GM18870 (cell line): Measurements from ENCODE around the gene TRIP13.
"Not testable (repeated sequence)": the region's sequence is repeated elsewhere in the genome, so short reads cannot be mapped to it uniquely, and the experiment has no call there.

Source experiments
- ATAC-seq: cut with Tn5 transposase; IDR thresholded peaks from one replicate; pipeline ENCODE4 v1.9.1; 2021; ENCODE audit warnings: moderate library complexity; ENCODE audit not compliant: unreplicated experiment

TRIP13 gene, protein sequence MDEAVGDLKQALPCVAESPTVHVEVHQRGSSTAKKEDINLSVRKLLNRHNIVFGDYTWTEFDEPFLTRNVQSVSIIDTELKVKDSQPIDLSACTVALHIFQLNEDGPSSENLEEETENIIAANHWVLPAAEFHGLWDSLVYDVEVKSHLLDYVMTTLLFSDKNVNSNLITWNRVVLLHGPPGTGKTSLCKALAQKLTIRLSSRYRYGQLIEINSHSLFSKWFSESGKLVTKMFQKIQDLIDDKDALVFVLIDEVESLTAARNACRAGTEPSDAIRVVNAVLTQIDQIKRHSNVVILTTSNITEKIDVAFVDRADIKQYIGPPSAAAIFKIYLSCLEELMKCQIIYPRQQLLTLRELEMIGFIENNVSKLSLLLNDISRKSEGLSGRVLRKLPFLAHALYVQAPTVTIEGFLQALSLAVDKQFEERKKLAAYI

GRCh38 chr5:892394-893136, at the start of gene TRIP13, which contains the start of gene BRD9:
Gene TRIP13 (plus strand): TSS chr5:892884. CDS start chr5:892999, 115 bp downstream.
Gene BRD9 (minus strand): TSS chr5:892801. CDS start chr5:892657, 144 bp downstream.
- ATAC-seq = peak; percentile 84

DNA sequence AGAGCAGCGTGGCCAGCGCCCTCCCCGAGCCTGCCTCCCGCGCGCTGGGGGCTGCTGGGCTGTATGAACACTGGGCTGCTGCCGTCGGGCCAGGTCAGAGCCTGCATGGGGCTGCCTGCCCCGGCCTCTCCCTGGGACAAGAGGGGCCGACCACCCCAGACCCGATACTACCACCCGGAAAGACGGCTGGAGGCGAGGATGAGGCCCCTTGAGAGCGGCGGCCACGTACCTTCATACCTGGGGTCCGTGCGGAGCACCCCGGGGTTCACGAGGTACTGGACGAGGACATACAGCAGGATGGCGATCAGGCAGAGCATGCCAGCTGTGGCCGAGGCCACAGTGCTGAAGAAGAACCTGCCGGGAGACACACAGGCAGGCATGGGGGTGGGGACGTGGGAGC, 49.3 kb upstream of the TRIP13 start:
- ATAC-seq = not testable (repeated sequence)

DNA sequence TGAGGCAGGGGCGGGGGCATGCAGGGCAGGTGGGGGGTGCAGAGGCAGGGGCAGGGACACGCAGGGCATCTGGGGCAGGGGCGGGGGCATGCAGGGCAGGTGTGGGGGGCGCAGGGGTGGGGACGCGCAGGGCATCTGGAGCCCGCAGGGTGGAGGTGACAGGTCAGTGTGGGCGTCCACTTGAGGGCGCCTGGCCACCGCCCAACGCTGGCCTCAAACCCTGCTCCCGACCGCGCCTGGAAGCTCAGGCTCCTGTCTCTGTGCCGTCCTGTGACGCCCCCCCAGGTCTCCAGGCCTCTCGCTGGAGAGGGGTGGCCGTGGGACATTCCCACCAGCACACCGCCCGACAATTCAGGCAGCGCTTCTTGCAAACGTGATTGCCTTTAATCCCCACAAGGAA, 48.8 kb upstream of the TRIP13 start:
- not testable (repeated sequence) for ATAC-seq

DNA sequence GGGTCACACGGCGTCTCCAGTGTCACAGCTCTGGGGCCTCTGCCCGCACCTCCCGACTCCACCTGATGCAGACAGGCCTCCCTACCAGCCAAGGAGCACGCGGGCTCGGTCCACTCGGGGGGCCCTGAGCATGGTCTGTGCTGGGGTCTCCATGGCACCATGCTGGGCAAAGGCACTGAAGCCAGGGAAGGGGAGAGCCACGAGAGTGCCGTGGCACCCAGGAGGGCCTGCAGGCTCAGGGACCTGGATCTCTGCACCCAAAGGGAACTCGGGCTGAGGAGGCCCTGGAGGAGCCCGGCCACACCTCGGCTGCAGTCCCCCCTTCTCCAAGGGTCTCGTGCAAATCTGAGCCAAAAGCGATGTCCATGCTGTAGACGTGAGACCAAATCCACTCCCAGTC, 48.3 kb upstream of the TRIP13 start:
- ATAC-seq = not testable (repeated sequence)

DNA sequence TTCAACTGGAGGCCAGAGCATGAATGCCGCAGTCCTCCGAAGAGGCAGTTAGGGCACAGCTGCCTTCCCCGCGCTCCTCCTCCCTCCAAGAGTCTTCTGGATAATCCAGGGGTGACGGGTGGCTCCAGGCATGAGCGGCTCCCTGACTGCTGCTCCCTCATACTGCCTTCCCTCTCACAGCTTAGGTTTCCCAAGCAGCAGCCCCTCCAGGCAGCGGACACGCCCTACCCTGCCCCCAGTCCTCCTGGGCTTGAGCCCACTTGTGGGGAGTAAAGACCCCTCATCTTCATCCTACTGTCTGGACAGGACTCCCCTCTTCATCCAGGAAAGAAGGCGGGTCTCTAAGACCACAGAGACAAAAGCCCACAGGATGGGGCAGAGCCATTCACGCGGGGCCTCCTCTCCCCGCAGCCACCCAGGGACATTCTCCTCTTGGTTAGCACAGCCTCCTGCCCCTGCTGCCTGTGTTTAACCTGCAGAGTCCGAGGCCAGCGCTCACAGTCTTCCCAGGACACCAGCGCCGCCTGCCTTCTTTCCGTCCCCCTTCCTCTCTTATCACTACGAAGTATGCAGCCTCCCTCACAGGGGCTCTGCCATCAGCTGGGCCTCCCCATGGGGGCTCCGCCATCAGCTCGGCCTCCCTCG, 47.5 kb upstream of the TRIP13 start:
- not testable (repeated sequence) for ATAC-seq

- ATAC-seq = not testable (repeated sequence)
Observed at GRCh38 chr5:845676-846601, 46.7 kb upstream of the TRIP13 start.

- ATAC-seq = not testable (repeated sequence)
Observed at GRCh38 chr5:846602-847091, 46.0 kb upstream of the TRIP13 start.

DNA sequence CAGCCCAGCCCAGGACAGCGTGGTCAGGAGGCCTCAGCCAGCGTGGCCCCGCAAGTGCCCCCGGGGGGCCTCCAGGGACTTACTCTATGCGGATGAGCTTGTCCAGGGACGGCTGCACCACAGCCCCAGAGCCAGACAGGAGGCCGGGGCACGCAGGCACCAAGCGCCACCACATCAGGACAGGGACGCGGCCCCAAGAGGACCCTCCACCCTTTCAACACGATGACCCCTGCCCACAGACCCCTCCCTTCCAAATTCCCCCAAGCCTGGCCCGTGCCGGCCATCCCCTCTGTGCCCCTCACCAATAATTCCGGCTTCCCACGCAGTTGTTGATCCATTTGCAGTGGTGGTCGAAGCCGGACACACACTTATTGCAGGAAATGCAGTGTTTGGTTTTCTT, 45.5 kb upstream of the TRIP13 start:
- ATAC-seq = not testable (repeated sequence)

- ATAC-seq = not testable (repeated sequence)
Observed at GRCh38 chr5:847736-848135, 44.9 kb upstream of the TRIP13 start.

- no peak for ATAC-seq
Observed at GRCh38 chr5:848671-849111, 44.0 kb upstream of the TRIP13 start.

GRCh38 chr5:849651-850301, 42.9 kb upstream of the TRIP13 start:
- ATAC-seq = no peak

DNA sequence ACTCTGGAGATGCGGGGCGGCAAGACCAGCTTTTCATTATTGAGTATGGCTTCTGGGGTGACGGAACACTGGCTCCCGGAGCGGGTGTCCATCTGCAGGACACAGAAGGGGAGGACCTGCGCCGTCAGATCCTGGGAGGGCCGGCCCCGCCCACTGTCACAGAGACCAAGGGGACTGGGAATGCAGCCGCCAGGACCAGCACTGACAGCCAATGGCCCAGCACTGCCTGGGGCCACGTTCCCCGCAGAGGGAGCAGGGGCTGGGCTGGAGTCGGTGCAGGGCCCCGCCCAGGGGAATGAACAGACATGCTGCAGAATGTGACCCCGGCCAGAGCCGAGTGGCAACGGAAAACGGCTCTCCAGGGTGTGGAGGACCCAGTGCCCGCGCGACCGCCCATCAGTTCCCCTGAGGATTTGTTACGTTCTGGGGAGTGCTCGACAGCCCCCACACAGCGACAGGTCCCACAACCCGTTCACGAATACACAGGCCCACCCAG, 42.1 kb upstream of the TRIP13 start, which contains the start of gene ZDHHC11:
ZDHHC11 (minus strand) TSS at position 476 of the 496 bp plus-strand sequence; CDS start at position 92, 384 bp downstream.
- ATAC-seq = no peak

DNA sequence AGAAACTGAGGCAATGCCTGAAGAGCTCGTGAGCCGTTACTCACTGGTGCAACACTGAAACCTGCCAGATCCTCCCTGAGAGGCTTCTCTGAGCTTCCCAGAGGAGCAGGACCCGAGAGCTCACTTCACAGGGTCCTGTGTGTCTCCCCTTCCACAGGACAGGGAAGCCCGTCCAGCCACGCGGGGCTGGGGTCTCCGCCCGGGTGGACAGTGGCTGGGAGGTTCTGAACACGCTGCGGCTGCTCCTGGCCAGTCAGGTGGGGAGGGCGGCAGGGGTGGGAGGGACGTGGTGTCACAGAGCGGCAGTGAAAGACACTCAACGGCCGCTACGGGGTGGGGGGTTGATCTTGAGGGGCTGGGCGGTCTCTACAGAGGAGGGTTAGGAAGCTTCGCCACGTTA, 41.6 kb upstream of the TRIP13 start:
- no peak for ATAC-seq

GRCh38 chr5:851553-851952, 41.1 kb upstream of the TRIP13 start:
- ATAC-seq = no peak

DNA sequence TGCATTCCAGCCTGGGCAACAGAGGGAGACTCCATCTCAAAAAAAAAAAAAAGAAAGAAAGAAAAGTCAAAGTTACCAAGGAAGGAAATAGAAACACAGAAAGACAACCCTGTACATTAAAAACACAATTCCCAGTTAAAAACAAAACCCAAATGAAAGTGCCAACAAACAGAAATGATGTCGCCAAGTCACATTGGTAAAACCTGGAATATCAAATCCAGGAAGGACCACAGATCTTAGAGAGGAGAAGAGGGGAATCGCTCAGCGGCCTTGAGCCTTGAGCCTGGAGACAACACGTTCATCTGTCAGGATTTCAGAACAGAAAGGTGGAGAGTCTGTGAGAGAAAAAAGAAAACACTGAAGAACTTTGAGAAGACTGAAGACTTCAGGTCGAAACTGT, 40.7 kb upstream of the TRIP13 start:
- no peak for ATAC-seq

DNA sequence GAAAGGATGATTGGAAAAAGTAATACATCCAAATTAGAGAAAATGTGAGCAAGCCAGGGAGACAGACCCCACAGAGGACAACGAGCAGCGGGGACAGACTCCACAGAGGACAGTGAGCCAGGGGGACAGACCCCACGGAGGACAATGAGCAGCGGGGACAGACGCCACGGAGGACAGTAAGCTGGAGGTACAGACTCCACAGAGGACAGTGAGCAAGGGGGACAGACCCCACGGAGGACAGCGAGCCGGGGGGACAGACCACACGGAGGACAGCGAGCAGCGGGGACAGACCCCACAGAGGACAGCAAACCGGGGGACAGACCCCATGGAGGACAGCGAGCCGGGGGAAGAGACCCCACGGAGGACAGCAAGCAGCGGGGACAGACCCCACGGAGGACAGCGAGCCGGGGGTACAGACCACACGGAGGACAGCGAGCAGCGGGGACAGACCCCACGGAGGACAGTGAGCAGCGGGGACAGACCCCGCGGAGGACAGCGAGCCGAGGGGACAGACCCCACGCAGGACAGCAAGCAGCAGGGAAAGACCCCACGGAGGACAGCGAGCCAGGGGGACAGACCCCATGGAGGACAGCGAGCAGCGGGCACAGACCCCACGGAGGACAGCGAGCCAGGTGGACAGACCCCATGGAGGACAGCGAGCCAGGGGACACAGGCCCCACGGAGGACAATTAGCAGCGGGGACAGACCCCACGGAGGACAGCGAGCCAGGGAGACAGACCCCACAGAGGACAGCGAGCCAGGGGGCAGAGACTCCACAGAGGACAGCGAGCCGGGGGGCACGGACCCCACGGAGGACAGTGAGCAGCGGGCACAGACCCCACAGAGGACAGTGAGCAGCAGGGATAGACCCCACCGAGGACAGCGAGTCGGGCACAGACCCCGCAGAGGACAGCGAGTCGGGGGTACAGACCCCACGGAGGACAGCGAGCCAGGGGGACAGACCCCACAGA, 40.0 kb upstream of the TRIP13 start:
- ATAC-seq = no peak

GRCh38 chr5:853416-854090, 39.1 kb upstream of the TRIP13 start:
- ATAC-seq = not testable (repeated sequence)

GRCh38 chr5:854217-854616, 38.5 kb upstream of the TRIP13 start:
- no peak for ATAC-seq
